NCI-H524 treated with DMSO at 0.1 percent for 48 hours (cell line): ENCODE results near the gene AGL.
"Not testable (repeated sequence)": the region's sequence is repeated elsewhere in the genome, so short reads cannot be mapped to it uniquely, and the experiment has no call there.

Source experiments
- DNase-seq: peaks from one replicate; lab custom pipeline; 2025; lab: John Stamatoyannopoulos, UW

The AGL gene

DNA sequence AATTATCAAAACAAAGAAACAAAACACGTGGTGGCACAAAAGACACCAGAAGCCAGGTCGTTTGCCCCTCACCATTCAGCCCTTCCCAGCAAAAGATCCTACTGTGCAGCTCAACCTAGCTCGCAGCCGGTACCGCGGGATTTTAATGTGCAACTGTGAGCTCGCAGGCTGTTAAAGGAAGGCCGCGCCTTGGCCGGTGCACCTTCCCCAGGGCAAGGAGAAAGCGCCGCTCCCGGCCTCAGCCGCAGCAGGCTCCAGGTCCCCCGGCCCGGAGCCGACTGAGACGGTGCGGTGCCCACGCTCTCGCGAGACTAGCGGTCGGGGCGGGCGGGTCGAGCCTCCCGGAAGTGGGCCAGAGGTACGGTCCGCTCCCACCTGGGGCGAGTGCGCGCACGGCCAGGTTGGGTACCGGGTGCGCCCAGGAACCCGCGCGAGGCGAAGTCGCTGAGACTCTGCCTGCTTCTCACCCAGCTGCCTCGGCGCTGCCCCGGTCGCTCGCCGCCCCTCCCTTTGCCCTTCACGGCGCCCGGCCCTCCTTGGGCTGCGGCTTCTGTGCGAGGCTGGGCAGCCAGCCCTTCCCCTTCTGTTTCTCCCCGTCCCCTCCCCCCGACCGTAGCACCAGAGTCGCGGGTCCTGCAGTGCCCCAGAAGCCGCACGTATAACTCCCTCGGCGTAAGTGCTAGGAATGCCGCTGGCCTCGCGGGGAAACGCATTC lies at the start of gene AGL:
AGL (plus strand) TSS at position 618 of the 715 bp plus-strand sequence. CDS start 682 bp downstream, outside the sequence.
- DNase-seq, result peak; percentile 31

DNA sequence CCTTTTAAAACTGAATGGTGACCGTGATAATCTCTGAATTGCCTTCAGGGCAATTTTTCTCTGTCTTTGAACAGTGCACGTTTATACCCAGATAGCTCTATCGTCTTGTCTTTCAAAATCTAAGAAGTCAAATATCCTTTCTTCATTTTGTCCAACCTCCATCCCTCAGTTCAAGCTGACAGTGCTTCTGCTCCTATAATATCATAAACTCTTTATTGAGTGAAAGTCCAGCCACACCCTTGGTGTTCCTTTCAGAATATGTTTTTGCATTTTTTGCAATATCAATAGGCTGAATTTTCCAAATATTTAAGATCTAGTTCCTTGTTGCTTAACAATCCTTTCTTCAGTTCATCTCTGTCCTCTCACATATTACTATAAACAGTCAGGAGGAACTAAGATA lies 48.6 kb upstream of the AGL start:
- no peak for DNase-seq

DNA sequence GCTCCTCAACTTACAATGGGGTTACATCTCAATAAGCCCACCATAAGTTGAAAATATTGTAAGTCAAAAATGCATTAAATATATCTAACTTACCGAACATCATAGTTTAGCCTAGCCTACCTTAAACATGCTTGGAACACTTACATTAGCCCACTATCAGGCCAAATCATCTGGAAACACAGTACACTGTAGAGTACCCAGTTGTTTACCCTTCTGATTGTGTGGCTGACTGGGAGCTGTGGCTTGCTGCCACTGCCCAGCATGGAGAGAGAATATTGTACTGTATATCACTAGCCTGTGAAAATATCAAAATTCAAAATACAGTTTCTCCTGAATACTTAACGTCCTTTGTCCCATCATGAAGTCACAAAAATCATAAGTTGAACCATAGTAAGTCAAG lies 43.3 kb upstream of the AGL start:
- no peak for DNase-seq

DNA sequence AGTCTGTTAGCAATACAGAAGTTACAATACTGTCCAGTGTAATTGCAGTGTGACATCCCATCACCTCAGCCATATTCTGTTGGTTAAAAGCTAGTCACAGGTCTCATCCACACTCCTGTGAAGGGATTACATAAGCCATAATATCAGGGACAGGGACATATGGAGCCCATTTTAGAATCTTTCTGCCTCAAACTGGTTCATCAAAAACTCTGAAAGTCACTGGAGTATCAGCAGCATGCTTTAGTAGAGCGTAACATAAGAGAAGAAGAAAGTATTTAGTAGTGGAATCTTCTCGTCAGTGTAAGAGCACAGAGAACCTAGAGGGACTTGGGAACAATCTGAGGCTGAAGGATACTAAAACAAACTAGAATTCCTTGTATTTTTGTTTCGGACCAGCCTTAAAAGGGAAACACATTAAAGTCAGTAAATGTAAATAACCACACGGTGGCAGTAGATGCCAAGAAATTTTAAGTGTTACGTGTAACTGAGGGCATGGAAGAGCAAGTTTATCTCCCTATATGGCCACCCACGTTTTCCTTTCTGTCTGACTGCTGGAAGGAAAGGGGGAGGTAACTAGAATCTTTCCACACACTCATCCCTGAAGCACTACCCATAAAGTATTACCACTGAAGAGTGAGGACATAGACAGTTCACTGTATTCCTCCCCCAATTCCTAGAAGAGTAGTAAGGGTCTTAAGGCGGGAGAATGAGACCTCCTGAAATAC lies 41.6 kb upstream of the AGL start:
- DNase-seq, result peak; percentile 64

DNA sequence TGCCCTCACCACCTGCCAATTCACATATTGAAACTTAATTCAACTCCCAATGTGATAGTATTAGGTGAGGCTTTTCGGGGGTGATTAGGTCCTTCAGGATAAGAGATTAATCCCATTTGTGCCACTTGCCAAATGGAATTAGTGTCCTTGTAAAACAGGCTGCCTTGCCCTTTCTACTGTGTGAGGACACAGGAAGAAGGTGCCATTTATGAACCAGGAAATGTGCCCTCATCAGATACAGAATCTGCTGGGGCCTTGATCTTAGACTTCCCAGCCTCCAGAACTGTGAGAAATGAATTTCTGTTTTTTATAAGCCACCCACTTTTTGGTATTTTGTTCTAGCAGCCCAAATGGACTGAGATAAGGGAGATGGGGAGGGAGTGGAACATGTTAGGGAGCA lies 39.1 kb upstream of the AGL start:
- no peak for DNase-seq

DNA sequence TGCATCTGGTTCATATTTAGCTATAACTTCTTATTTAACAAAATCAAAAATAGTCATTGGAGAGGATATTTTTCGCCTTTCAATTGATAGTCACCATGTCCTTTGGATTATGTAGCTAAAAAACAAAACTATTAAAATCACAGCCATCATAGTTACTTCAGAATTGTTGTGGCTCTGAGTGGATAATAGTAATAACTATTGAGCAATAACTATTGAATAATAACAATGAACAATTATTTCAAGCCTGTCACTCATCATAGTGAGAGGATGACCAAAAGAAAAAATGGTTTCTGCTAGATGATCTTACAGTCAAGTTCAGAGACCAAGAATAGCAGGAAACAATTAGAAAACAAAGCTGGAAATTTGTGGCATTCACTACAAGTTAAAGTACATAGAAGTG lies 38.4 kb upstream of the AGL start:
- no peak for DNase-seq

DNA sequence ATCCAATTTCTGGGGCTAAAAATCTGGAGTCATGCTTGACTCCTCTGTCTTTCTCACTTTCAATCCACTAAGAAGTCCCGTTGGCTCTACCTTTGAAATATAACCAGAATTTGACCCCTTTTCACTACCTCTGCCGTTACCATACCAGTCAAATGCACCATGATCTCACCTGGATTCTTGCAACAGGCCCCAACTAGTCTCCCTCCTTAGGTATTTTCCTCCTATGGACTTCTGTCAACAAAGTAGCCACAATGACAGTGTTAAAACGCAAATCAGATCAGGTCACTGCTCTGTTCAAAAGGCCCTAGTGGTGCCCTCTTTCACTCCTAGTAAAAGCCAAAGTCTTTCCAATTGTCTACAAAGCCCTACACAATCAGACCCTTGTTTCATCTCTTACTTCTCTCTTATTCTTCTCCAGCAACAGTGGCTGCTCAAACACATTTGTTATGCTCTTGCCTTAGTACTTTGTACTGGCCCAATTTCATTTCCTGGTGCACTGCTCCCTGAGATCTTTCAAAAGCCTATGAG lies 35.7 kb upstream of the AGL start:
- DNase-seq, result no peak

DNA sequence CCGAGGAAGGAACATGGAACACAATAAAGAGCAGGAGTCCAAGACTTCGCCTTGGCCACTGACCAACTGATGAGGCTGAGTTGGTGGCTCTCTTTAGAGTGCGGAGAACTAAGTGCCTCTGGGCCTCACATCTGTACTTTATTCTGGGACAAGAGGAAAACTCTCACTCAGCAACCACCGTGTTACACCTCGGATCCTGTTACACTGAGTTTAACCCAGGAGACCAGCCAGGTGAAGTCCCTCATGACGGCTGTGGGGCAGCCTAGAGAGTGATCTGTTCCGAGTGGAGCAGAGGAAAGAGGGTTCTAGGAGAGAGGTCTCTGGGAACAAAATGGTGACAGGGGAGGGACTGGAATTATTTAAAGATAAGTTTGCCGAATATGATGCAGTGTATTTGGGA lies 33.5 kb upstream of the AGL start:
- no peak for DNase-seq

DNA sequence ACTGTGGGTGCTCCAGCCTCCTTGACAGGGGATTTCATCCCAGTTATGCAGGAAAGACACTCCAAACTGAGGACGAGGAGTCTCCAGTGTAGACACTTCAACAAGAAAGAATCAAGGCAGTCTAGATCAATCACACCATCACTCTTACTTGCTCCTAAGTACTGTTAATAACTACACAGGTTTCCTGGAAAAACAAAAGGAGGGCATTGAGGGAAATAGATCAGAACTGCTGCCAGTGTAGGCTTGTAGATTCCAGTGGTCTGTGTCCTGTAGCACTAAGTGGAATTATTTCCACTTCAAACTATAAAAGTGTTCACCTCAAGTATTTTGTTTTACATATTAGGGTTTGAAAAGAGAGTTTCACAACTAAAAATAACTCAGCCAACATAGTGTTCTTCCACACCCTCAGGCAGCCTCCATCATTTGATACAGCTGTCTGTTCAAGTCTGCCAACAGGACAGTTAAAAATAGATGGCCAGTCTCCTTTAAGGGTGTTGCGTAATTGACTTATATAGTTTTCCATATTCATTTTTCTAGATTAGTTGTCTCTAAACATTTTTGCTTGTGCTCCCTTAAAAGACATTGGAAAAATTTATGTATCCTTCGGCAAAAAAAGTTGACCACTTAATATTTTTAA lies 32.0 kb upstream of the AGL start:
- no peak for DNase-seq

DNA sequence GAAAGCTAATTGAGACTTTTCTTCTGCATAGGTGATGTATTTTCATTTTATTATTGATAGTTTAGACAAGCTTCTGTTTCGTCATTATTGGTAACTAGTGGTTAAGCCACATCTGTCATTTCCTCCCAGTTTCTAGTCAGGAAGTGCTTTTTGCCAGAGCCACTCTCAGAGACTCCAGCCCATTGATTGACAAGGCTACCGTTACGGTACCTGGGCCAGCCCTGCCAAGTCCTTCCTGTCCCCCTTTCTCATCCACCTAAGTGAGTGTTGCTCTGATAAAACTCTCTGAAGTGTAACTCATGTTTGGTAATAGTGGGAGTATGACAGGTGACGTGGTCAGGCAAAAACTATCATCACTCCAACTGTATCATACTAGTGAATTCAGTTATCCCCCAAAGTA lies 29.6 kb upstream of the AGL start:
- no peak for DNase-seq

DNA sequence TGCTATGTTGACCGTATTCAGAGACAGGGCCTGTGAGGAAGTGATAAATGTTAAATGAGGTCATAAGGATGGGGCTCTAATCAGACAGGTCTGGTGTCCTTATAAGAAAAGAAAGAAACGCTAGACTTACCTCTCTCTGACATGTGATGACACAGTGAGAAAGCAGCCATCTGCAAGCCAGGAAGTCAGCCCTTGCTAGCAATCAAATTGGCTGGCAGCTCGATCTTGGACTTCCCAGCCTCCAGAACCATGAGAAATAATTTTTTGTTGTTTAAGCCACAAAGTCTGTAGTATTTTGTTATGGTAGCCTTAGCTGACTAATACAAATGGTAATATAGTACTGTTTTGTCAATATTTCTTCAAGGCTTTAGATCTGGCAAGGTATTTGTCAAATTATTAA lies 25.1 kb upstream of the AGL start:
- no peak for DNase-seq

DNA sequence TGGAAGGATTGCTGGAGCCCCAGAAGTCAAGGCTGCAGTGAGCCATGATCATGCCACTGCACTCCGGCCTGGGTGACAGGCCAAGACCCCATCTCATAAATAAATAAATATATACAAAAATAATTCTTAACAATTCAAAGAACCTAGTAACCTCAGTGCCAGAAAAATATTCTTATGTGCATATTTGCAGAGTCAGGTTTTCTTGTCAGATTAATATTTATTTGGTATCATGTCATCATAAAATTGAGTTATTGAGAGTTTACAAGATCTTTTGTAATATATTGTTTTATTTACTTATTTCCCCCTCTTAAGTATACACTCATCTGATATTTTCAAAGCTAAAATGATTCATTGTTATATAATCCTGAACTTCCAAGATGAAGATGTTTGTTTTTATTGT lies 24.5 kb upstream of the AGL start:
- DNase-seq, result no peak

DNA sequence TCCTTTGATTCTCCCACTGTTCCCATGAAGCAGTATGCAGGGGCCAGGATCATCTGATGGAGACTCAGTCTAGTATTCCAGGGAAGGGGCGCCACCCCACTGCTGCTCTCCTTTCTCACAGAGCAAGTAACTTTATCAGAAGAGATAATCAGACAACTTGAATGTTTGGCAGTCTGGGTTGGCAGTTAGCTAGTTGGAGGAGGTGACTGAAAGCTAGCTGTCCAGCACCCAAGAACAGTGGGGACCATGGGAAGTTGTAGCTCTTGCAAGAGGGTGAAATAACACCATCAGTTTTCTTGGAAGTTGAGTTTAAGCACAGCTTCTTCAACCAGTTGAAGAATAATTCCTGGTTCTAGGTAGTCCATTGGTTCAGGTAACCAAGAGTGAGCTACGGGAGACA lies 22.2 kb upstream of the AGL start:
- DNase-seq, result no peak

DNA sequence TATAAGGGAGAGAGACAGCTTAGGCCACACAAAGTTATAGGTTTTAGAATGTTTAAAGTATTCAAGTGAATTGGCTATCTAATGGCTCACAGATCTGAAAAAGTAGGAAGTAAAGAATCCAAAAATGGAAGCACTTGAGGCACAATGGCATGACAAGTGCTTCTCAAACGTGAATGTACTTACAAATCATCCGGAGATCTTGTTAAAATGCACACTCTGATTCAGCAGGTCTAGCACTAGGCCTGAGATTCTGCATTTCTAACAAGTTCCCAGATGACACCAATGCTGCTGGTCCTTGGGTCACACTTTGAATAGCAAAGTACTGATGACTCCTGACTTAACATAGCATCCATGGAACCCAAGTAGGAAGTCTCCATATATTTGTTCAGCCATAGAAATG lies 20.9 kb upstream of the AGL start:
- no peak for DNase-seq

DNA sequence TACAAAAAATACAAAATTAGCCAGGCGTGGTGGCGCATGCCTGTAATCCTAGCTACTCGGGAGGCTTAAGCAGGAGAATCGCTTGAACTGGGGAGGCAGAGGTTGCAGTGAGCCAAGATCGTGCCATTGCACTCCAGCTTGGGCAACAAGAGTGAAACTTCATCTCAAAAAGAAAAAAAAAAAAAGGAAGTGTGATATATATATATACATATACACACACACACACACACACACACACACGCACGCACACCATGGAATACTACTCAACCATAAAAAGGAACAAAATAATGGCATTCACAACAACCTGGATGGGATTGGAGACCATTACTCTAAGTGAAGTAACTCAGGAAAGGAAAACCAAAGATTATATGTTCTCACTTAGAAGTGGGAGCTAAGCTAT lies 16.2 kb upstream of the AGL start:
- DNase-seq, result not testable (repeated sequence)

DNA sequence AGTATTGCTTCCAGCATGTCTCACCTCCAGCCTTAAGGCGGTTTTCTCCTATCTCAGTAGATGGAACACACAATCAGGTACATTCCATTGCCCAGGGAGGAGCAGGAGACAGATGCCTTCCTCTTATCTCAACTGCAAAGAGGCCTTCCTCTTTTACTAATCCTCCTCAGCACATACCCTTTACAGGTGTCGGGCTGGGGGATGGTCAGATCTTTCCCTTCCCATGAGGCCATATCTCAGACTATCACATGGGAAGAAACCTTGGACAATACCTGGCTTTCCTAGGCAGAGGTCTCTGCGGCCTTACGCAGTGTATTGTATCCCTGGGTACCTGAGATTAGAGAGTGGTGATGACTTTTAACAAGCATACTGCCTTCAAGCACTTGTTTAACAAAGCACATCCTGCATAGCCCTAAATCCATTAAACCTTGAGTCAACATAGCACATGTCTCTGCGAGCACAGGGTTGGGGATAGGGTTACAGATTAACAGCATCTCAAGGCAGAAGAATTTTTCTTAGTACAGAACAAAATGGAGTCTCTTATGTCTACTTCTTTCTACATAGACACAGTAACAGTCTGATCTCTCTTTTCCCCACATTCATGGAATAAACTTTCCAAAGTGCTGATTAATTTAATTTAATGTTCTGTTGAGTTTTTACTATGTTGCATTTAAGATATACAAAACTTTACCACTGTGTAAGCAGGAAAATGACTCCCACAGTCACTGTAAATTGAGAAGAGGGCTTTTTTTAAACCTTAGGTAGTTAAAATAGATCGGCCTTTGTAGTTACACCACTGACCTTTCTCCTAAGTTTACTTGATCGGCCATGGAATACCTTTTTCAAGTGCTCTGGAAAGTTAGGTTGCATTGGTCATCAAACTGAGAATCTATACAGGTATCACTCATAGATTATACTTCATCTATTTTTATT lies 13.7 kb upstream of the AGL start:
- not testable (repeated sequence) for DNase-seq

DNA sequence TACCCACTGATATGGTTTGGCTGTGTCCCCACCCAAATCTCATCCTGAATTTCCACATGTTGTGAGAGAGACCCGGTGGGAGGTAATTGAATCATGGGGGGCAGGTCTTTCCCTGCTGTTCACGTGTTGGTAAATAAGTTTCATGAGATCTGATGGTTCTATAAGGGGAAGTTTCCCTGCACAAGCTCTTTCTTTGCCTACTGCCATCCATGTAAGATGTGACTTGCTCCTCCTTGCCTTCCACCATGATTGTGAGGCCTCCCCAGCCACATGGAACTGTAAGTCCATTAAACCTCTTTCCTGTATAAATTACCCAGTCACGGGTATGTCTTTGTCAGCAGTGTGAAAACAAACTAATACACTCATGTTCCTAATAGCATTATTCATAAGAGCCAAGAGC lies 9.8 kb upstream of the AGL start:
- DNase-seq, result not testable (repeated sequence)

DNA sequence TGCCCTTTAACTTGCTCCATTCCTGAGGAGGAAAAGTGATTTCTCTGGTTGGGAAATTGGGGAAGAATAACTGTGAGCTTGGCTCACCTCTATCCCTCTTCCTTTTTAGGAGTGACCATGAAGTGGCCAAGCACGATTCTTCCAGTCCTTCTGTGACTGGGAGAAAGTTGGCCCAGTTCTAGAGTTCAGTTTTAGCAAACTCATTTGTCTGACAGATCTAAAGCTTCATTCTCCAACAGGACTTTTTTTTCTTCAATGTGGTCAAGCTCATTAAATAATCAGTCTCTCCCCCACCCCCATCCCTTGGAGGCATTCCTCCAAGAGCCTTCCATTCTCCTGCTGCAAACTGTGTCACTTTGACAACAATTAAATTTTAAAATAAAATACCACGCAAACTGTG lies 6.4 kb upstream of the AGL start:
- no peak for DNase-seq

DNA sequence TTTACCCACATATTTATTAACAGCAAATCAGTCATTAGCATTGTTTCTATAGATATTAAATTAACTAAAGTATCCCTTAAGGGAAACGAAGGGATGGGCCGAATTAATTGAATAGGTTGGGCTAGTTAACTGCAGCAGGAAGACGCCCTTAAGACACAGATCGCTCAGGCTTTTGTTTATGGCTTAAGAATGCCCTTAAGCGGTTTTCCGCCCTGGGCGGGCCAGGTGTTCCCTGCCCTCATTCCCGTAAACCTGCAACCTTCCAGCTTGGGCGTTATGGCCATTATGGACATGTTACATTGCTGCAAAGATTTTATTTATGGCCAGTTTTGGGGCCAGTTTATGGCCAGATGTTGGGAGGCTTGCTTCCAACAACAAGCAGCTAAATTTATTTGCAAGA lies 5.0 kb upstream of the AGL start:
- DNase-seq, result not testable (repeated sequence)

DNA sequence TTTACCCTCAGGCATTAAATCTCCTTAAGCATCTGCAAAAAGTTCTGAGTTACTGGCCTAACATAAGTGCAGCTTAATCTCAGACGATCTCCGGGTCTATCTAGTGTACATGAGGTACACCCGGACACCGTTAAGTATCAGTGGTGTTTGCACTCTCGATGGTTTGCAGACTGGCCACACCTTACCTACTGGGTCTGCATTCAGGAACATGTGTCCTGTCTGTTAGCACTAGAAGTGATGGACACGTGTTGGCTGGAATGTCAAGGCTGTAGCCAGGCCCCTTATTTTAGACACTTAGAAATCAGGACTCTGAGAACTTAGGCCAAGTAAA lies 783 bp upstream of the AGL start:
- peak; percentile 18 for DNase-seq

DNA sequence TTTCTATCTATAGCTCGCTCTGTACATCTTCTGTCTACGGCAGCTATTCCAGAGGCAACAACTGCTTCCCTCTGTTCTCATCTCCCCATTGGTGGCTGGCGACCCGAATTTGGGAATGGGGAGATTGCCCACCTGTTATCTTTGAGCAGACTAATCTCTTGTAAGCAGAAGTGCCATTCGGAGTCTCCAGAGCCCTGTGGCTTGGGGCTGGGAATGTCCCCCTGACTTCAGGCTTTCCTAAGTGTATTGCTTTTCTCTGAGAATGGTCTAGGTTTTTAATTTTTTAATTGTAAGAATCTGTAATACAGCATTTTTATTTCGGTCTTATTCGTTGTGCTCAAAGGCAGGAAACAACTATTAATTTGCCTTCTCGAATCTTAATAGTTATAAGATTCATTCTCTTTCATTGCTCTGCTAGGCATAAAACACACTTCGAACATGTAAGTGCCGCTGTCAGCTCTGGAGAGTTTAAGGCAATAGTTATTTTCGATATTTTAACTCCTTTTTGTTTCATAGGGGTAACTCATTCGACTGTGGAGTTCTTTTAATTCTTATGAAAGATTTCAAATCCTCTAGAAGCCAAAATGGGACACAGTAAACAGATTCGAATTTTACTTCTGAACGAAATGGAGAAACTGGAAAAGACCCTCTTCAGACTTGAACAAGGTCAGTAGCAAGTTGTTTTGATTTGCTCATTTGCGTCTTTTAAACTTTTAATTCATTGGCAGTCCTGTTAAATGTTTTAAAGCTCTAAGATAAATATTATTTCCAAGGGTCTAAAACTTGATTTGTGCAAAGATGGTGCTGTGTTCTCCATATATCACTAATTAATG lies 514 bp downstream of the AGL start:
- DNase-seq, result peak; percentile 40
